Suppressor macrophage (primary cell): ENCODE measurements around the gene RNF38.

Source experiments
- DNase-seq, 4 experiments: peaks; one replicate each; pipeline ENCODE4 v3.0.0-alpha.2; 2020 to 2022

Gene RNF38

GRCh38 chr9:36290996-36291395, 109.1 kb downstream of the RNF38 start:
- no peak for DNase-seq

- no peak for DNase-seq
These were observed 110.1 kb downstream of the RNF38 start for GRCh38 chr9:36289836-36290435.

GRCh38 chr9:36288070-36288469, 112.0 kb downstream of the RNF38 start:
- no peak for DNase-seq
